ENCODE data around the gene KLHDC10.
"Not testable (repeated sequence)": the region's sequence is repeated elsewhere in the genome, so short reads cannot be mapped to it uniquely, and the experiment has no call there.

KLHDC10 gene

GRCh38 chr7:130095812-130096211 is 25.5 kb downstream of the KLHDC10 start:
- Mint-ChIP-seq H3K4me1 (ENCODE audit: low read depth) (peaks cover 23% of the 10 kb centered on the region), H3K9me3 (no peaks in the 10 kb centered on the region), H3K27me3 (no peaks in the 10 kb centered on the region), H3K4me3 (no peak overlapping the region), H3K27ac (no peak overlapping the region), H3K36me3 (ENCODE audit: low read depth) (peaks cover 7% of the 10 kb centered on the region)

GRCh38 chr7:130096243-130096827 is 26.0 kb downstream of the KLHDC10 start:
- Mint-ChIP-seq H3K36me3 (ENCODE audit: low read depth) (peaks cover 7% of the 10 kb centered on the region), H3K27ac (no peak overlapping the region), H3K27me3 (no peaks in the 10 kb centered on the region), H3K9me3 (no peaks in the 10 kb centered on the region), H3K4me1 (ENCODE audit: low read depth) (peaks cover 18% of the 10 kb centered on the region), H3K4me3 (no peak overlapping the region)

- Mint-ChIP-seq H3K4me3 (no peak overlapping the region), H3K9me3 (no peaks in the 10 kb centered on the region), H3K4me1 (ENCODE audit: low read depth) (peaks cover 7% of the 10 kb centered on the region), H3K27ac (no peak overlapping the region), H3K36me3 (ENCODE audit: low read depth) (peaks cover 7% of the 10 kb centered on the region), H3K27me3 (no peaks in the 10 kb centered on the region)
Observed at GRCh38 chr7:130099331-130099730, 29.0 kb downstream of the KLHDC10 start.

GRCh38 chr7:130102588-130102987 is 32.3 kb downstream of the KLHDC10 start:
- peaks cover 13% of the 10 kb centered on the region for H3K36me3 Mint-ChIP-seq (ENCODE audit: low read depth)
- H3K27me3 Mint-ChIP-seq = no peaks in the 10 kb centered on the region
- no peak overlapping the region for H3K4me3 Mint-ChIP-seq
- peaks cover 7% of the 10 kb centered on the region for H3K4me1 Mint-ChIP-seq (ENCODE audit: low read depth)
- no peak overlapping the region for H3K27ac Mint-ChIP-seq
- no peaks in the 10 kb centered on the region for H3K9me3 Mint-ChIP-seq

GRCh38 chr7:130107949-130108674 is 37.8 kb downstream of the KLHDC10 start:
- Mint-ChIP-seq H3K27me3 (no peaks in the 10 kb centered on the region), H3K4me3 (no peak overlapping the region), H3K9me3 (no peaks in the 10 kb centered on the region), H3K4me1 (ENCODE audit: low read depth) (no peaks in the 10 kb centered on the region), H3K36me3 (ENCODE audit: low read depth) (peaks cover 6% of the 10 kb centered on the region), H3K27ac (no peak overlapping the region)

GRCh38 chr7:130108809-130109208 is 38.5 kb downstream of the KLHDC10 start:
- Mint-ChIP-seq H3K27ac (no peak overlapping the region), H3K4me3 (no peak overlapping the region), H3K4me1 (ENCODE audit: low read depth) (peaks cover 2% of the 10 kb centered on the region), H3K9me3 (no peaks in the 10 kb centered on the region), H3K36me3 (ENCODE audit: low read depth) (peaks cover 6% of the 10 kb centered on the region), H3K27me3 (no peaks in the 10 kb centered on the region)

- Mint-ChIP-seq H3K27ac (no peak overlapping the region), H3K27me3 (no peaks in the 10 kb centered on the region), H3K4me3 (no peak overlapping the region), H3K36me3 (ENCODE audit: low read depth) (no peaks in the 10 kb centered on the region), H3K9me3 (no peaks in the 10 kb centered on the region), H3K4me1 (ENCODE audit: low read depth) (peaks cover 13% of the 10 kb centered on the region)
Observed at GRCh38 chr7:130112093-130112492, 41.8 kb downstream of the KLHDC10 start.

- Mint-ChIP-seq H3K9me3 (no peaks in the 10 kb centered on the region), H3K36me3 (ENCODE audit: low read depth) (no peaks in the 10 kb centered on the region), H3K27ac (no peak overlapping the region), H3K4me1 (ENCODE audit: low read depth) (peaks cover 13% of the 10 kb centered on the region), H3K4me3 (no peak overlapping the region), H3K27me3 (no peaks in the 10 kb centered on the region)
Observed at GRCh38 chr7:130112662-130113425, 42.5 kb downstream of the KLHDC10 start.

GRCh38 chr7:130113426-130113805 is 43.1 kb downstream of the KLHDC10 start:
- not testable (repeated sequence) for H3K4me3 Mint-ChIP-seq; H3K9me3 Mint-ChIP-seq; H3K36me3 Mint-ChIP-seq (ENCODE audit: low read depth); H3K27me3 Mint-ChIP-seq; H3K27ac Mint-ChIP-seq
- H3K4me1 Mint-ChIP-seq (ENCODE audit: low read depth) = peaks cover 13% of the 10 kb centered on the region

GRCh38 chr7:130113887-130114286 is 43.6 kb downstream of the KLHDC10 start:
- Mint-ChIP-seq H3K4me3 (no peak overlapping the region), H3K27ac (no peak overlapping the region), H3K36me3 (ENCODE audit: low read depth) (peaks cover 8% of the 10 kb centered on the region), H3K27me3 (no peaks in the 10 kb centered on the region), H3K4me1 (ENCODE audit: low read depth) (peaks cover 13% of the 10 kb centered on the region), H3K9me3 (no peaks in the 10 kb centered on the region)

GRCh38 chr7:130114374-130114773 is 44.0 kb downstream of the KLHDC10 start:
- Mint-ChIP-seq H3K4me1 (ENCODE audit: low read depth) (peaks cover 13% of the 10 kb centered on the region), H3K27me3 (no peaks in the 10 kb centered on the region), H3K36me3 (ENCODE audit: low read depth) (peaks cover 8% of the 10 kb centered on the region), H3K4me3 (no peak overlapping the region), H3K27ac (peak overlapping the region; percentile 7), H3K9me3 (no peaks in the 10 kb centered on the region)

- H3K4me1 Mint-ChIP-seq (ENCODE audit: low read depth) = peaks cover 13% of the 10 kb centered on the region
- H3K27me3 Mint-ChIP-seq = no peaks in the 10 kb centered on the region
- no peaks in the 10 kb centered on the region for H3K9me3 Mint-ChIP-seq
- H3K27ac Mint-ChIP-seq = peak overlapping the region; percentile 7
- H3K36me3 Mint-ChIP-seq (ENCODE audit: low read depth) = peaks cover 10% of the 10 kb centered on the region
- H3K4me3 Mint-ChIP-seq = no peak overlapping the region
Observed at GRCh38 chr7:130114776-130115175, 44.4 kb downstream of the KLHDC10 start.

- H3K4me3 Mint-ChIP-seq = no peak overlapping the region
- no peaks in the 10 kb centered on the region for H3K9me3 Mint-ChIP-seq
- peaks cover 13% of the 10 kb centered on the region for H3K4me1 Mint-ChIP-seq (ENCODE audit: low read depth)
- H3K27me3 Mint-ChIP-seq = no peaks in the 10 kb centered on the region
- no peak overlapping the region for H3K27ac Mint-ChIP-seq
- peaks cover 38% of the 10 kb centered on the region for H3K36me3 Mint-ChIP-seq (ENCODE audit: low read depth)
Observed at GRCh38 chr7:130118294-130118693, 48.0 kb downstream of the KLHDC10 start.

GRCh38 chr7:130118801-130119200 is 48.5 kb downstream of the KLHDC10 start:
- Mint-ChIP-seq H3K27ac (no peak overlapping the region), H3K36me3 (ENCODE audit: low read depth) (peaks cover 43% of the 10 kb centered on the region), H3K4me1 (ENCODE audit: low read depth) (peaks cover 11% of the 10 kb centered on the region), H3K9me3 (no peaks in the 10 kb centered on the region), H3K27me3 (no peaks in the 10 kb centered on the region), H3K4me3 (no peak overlapping the region)

GRCh38 chr7:130123501-130123900 is 53.2 kb downstream of the KLHDC10 start:
- H3K9me3 Mint-ChIP-seq = no peaks in the 10 kb centered on the region
- no peak overlapping the region for H3K27ac Mint-ChIP-seq
- no peak overlapping the region for H3K4me3 Mint-ChIP-seq
- H3K27me3 Mint-ChIP-seq = no peaks in the 10 kb centered on the region
- no peaks in the 10 kb centered on the region for H3K4me1 Mint-ChIP-seq (ENCODE audit: low read depth)
- H3K36me3 Mint-ChIP-seq (ENCODE audit: low read depth) = peaks cover 69% of the 10 kb centered on the region

Data from stimulated activated naive CD8-positive, alpha-beta T cell treated with anti-CD3 and anti-CD28 coated beads, Interleukin-15, Interleukin-2, amounts not matched to agents 100 ng/mL and 50 ng/mL, for 24 hours (primary cell).